Activated CD8-positive, alpha-beta memory T cell treated with anti-CD3 and anti-CD28 coated beads, Interleukin-2, amount 10 ng/mL, durations not matched to agents 7 days and 5 days (primary cell): Measurements from ENCODE around the gene KATNB1. TPM values are rescaled to one million over a fixed set of nuclear protein-coding genes. Genes with fewer than 3 reads are reported as not detected.
"Not testable (repeated sequence)": the region's sequence is repeated elsewhere in the genome, so short reads cannot be mapped to it uniquely, and the experiment has no call there.

Source experiments
- ATAC-seq: fragments of 150-1000 bp; cut with Tn5 transposase; one replicate; pipeline ENCODE4 v1.10.0; 2021; ENCODE audit warnings: moderate library complexity
- CTCF ChIA-PET: fragments of 350-600 bp; sonication (Branson Sonifier 250); formaldehyde crosslinking; loops from one replicate; lab custom pipeline; 2021; ENCODE audit warnings: antibody characterized with exemption; lab: Charles Lee
- DNase-seq: peaks from one replicate; pipeline ENCODE4 v3.0.0-alpha.2; 2020
- H3K27ac Mint-ChIP-seq: one replicate; pipeline ENCODE4 v1.8.0; 2021; ENCODE audit warnings: mild to moderate bottlenecking, mixed read lengths
- H3K27me3 Mint-ChIP-seq: one replicate; pipeline ENCODE4 v1.8.0; 2021; ENCODE audit warnings: mixed read lengths
- H3K36me3 Mint-ChIP-seq: one replicate; pipeline ENCODE4 v1.8.0; 2021; ENCODE audit warnings: mild to moderate bottlenecking, mixed read lengths
- H3K4me1 Mint-ChIP-seq: one replicate; pipeline ENCODE4 v1.8.0; 2021; ENCODE audit warnings: mixed read lengths
- H3K4me3 Mint-ChIP-seq: one replicate; pipeline ENCODE4 v1.8.0; 2021; ENCODE audit warnings: mild to moderate bottlenecking, moderate library complexity, mixed read lengths
- H3K9me3 Mint-ChIP-seq: one replicate; pipeline ENCODE4 v1.8.0; 2022; ENCODE audit warnings: low read depth, mixed read lengths
- total RNA-seq, 2 experiments: library from RNA; stranded (reverse); gene quantifications; one replicate each; pipeline ENCODE4 v1.2.3, GENCODE V29; 2021

KATNB1 gene
- total RNA-seq, 2 experiments from 2014 or later, result 41.6 to 43.9 TPM

- Mint-ChIP-seq H3K27me3 (no peaks in the 10 kb centered on the region), H3K4me1 (peaks cover under 1% of the 10 kb centered on the region), H3K4me3 (no peak overlapping the region), H3K9me3 (no peaks in the 10 kb centered on the region), H3K36me3 (no peaks in the 10 kb centered on the region), H3K27ac (no peak overlapping the region)
- ATAC-seq (no peak), DNase-seq (no peak)
- CTCF ChIA-PET, result no interaction called here
Measured at GRCh38 chr16:57744642-57744903, 9.0 kb downstream of the KATNB1 start.

GRCh38 chr16:57745768-57746167 is 10.2 kb downstream of the KATNB1 start:
- no peak overlapping the region for H3K27ac Mint-ChIP-seq
- H3K4me1 Mint-ChIP-seq, result peaks cover 7% of the 10 kb centered on the region

DNA sequence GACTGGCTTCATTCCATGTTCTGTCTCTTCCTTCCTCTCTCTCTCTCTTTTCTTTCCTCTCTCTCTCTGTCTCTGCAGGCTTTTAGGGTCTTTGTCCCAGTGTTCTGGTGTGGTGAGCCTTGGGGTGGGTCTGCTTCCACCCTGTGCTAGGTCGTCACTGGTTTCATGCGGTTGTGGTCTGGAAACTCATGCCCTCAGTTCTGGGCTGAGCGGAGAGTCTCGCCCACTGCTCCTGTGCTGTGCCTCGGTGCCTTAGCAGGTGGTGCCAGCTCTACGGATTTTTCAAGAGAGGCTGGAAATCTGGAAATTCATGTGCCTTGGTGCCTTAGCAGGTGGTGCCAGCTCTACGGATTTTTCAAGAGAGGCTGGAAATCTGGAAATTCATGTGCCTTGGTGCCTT is 10.7 kb downstream of the KATNB1 start:
- not testable (repeated sequence) for H3K4me1 Mint-ChIP-seq, H3K36me3 Mint-ChIP-seq, H3K27ac Mint-ChIP-seq, DNase-seq, H3K4me3 Mint-ChIP-seq, H3K27me3 Mint-ChIP-seq, ATAC-seq, H3K9me3 Mint-ChIP-seq
- CTCF ChIA-PET, result interaction anchor here (0.7 to 1.4 kb wide), 2 partner anchors 10 to 12 kb away, joined by 3 read pairs; partner anchors contain the start of gene KATNB1

More at GRCh38 chr16:57745768-57746167, 10.2 kb downstream of the KATNB1 start:
- H3K4me3 Mint-ChIP-seq, result no peak overlapping the region
- no peaks in the 10 kb centered on the region for H3K36me3 Mint-ChIP-seq
- no peak for ATAC-seq
- CTCF ChIA-PET, result interaction anchor here (0.7 to 1.4 kb wide), 2 partner anchors 10 to 13 kb away, joined by 3 read pairs; partner anchors contain the start of gene KATNB1
- H3K27me3 Mint-ChIP-seq, result no peaks in the 10 kb centered on the region
- DNase-seq, result no peak
- H3K9me3 Mint-ChIP-seq, result no peaks in the 10 kb centered on the region

DNA sequence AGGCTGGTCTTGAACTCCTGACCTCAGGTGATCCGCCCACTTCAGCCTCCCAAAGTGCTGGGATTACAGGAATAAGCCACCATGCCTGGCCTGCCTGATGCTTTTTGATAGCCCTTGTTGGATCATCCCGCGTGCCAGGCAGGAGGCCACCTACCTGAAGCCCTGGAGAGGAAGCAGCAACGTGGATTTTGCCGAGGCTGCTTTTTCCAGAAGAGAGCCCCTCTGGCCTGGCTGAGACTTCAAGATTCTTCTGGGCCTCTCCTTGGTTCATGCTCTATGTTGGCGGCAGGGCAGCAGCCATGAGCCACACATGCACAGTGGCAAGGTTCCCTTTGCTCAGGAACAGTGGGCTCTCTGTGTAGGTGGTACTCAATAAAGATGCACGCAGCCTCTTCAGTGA is 11.5 kb downstream of the KATNB1 start:
- H3K4me1 Mint-ChIP-seq, result peaks cover 7% of the 10 kb centered on the region
- H3K4me3 Mint-ChIP-seq, result no peak overlapping the region
- DNase-seq (no peak), ATAC-seq (no peak)
- no peak overlapping the region for H3K27ac Mint-ChIP-seq
- H3K9me3 Mint-ChIP-seq, result no peaks in the 10 kb centered on the region
- no peaks in the 10 kb centered on the region for H3K27me3 Mint-ChIP-seq
- CTCF ChIA-PET, result interaction anchor here (1.4 kb wide), 1 partner anchor 11 kb away, joined by 3 read pairs; no protein-coding TSS in a partner anchor
- no peaks in the 10 kb centered on the region for H3K36me3 Mint-ChIP-seq

DNA sequence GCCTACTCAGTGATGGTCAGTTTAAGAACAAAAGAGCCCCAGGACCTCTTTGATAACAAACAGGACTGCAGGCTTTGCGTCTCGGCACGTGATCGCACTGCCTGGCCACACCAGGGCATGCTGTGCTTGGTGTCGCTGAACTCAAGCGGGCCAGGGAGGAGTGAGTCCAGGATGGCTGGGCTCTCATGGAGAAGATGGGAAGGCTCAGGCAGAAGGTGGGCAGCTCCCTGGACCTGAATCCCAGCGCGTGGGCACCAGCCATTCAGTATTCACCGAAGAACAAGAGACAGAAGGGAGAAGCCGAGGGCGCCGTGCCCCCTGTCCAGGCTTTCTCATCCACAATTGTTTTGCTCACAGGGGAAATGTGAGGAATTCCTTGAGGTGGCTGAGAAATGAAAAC is 11.9 kb downstream of the KATNB1 start:
- CTCF ChIA-PET, result no interaction called here
- H3K27me3 Mint-ChIP-seq, result no peaks in the 10 kb centered on the region
- H3K4me3 Mint-ChIP-seq, result no peak overlapping the region
- no peaks in the 10 kb centered on the region for H3K36me3 Mint-ChIP-seq
- ATAC-seq (no peak), DNase-seq (no peak)
- peaks cover 7% of the 10 kb centered on the region for H3K4me1 Mint-ChIP-seq
- no peaks in the 10 kb centered on the region for H3K9me3 Mint-ChIP-seq
- H3K27ac Mint-ChIP-seq, result no peak overlapping the region

DNA sequence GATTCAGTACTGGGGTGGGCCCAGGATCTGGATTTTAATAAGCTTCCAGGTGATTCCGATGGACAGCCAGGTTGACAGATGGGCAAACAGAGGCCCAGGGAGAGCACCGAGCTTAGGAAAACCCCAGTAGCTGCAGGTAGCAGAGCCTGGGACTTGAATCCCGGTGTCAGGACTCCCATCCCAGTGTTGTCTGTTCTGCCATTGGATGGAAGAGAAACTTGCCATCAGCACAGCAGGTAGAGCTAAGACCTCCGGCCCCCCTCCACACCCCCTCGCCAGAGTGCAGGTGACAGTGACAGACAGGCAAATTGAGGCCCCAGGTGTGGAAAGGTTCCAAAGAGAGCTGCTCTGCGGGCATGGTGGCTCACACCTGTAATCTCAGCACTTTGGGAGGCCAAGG is 12.4 kb downstream of the KATNB1 start:
- no peak for DNase-seq
- CTCF ChIA-PET, result no interaction called here
- Mint-ChIP-seq H3K36me3 (no peaks in the 10 kb centered on the region), H3K27me3 (no peaks in the 10 kb centered on the region), H3K9me3 (no peaks in the 10 kb centered on the region), H3K27ac (no peak overlapping the region), H3K4me3 (no peak overlapping the region), H3K4me1 (peaks cover 7% of the 10 kb centered on the region)
- no peak for ATAC-seq

GRCh38 chr16:57748596-57748995 is 13.0 kb downstream of the KATNB1 start:
- no peak for DNase-seq
- Mint-ChIP-seq H3K27me3 (no peaks in the 10 kb centered on the region), H3K4me3 (no peak overlapping the region), H3K36me3 (no peaks in the 10 kb centered on the region), H3K9me3 (no peaks in the 10 kb centered on the region), H3K27ac (no peak overlapping the region), H3K4me1 (peaks cover 7% of the 10 kb centered on the region)
- no peak for ATAC-seq
- CTCF ChIA-PET, result no interaction called here

- Mint-ChIP-seq H3K4me1 (peaks cover 7% of the 10 kb centered on the region), H3K27me3 (no peaks in the 10 kb centered on the region), H3K36me3 (no peaks in the 10 kb centered on the region), H3K9me3 (no peaks in the 10 kb centered on the region), H3K27ac (no peak overlapping the region), H3K4me3 (no peak overlapping the region)
- CTCF ChIA-PET, result no interaction called here
- DNase-seq (no peak), ATAC-seq (no peak)
Measured at GRCh38 chr16:57749101-57749692, 13.6 kb downstream of the KATNB1 start.

DNA sequence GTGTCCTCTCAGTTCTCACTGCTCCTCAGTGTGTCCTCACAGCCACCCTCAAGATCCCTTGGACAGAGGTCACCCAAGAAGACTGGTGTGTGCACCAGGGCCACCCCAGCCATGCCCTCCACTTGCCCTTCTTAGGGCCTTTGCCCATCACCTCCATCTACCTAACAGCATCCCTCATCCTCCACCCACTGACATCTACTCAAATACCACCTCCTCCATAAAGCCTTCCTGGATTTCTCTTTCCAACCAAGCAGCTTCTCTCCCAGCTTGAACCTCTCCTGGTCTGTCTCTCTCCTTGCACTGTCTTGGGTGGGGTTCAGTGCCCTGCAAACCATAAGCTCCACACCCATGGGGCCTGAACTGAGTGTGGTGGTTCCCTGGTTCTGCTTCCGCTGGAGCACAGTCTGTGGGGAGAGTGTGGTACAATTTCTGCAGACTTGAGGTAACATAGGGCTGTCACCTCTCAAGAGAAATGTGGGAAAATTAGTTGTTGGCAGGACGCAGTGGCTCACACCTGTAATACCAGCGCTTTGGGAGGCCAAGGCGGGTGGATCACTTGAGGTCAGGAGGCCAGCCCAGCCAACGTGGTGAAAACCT is 14.4 kb downstream of the KATNB1 start:
- H3K27ac Mint-ChIP-seq, result no peak overlapping the region
- ATAC-seq (no peak), DNase-seq (no peak)
- peaks cover 7% of the 10 kb centered on the region for H3K4me1 Mint-ChIP-seq
- no peaks in the 10 kb centered on the region for H3K27me3 Mint-ChIP-seq
- CTCF ChIA-PET, result interaction anchor here (1.0 kb wide), 1 partner anchor 250 kb away, joined by 3 read pairs; no protein-coding TSS in a partner anchor
- no peaks in the 10 kb centered on the region for H3K36me3 Mint-ChIP-seq
- no peak overlapping the region for H3K4me3 Mint-ChIP-seq
- H3K9me3 Mint-ChIP-seq, result no peaks in the 10 kb centered on the region

- Mint-ChIP-seq H3K36me3 (no peaks in the 10 kb centered on the region), H3K27me3 (no peaks in the 10 kb centered on the region), H3K4me3 (no peak overlapping the region), H3K9me3 (no peaks in the 10 kb centered on the region), H3K27ac (no peak overlapping the region), H3K4me1 (peaks cover 7% of the 10 kb centered on the region)
- ATAC-seq (no peak), DNase-seq (no peak)
- CTCF ChIA-PET, result interaction anchor here (1.0 kb wide), 1 partner anchor 249 kb away, joined by 3 read pairs; no protein-coding TSS in a partner anchor
Measured at GRCh38 chr16:57750796-57751538, 15.4 kb downstream of the KATNB1 start.

DNA sequence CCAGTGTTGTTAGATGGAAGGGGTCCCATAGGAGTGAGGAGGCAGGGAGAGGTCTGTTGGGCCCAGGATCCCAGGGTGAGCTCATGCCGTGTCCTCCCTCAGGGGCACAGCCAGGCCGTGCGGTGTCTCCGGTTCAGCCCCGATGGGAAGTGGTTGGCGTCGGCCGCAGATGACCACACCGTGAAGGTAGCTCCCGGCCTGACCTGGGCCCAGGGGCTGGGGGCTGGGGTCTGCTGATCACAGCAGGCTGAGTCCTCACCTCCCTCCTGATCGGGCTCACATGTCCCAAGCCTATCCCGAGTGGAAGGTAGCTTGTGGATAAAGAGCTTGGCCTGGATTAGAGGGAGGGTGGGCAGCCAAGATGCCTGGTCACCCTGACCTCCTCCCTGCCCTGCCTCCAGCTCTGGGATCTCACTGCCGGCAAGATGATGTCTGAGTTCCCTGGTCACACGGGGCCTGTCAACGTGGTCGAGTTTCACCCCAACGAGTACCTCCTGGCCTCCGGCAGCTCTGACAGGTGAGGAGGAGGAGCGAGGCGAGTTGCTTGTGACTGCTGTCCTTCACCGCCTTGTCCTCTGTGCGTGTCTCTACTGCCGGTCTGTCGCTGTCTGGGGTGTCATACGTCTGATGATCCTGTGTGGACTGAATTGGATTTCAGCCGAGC is 16.1 kb downstream of the KATNB1 start:
- ATAC-seq (no peak), DNase-seq (no peak)
- Mint-ChIP-seq H3K9me3 (no peaks in the 10 kb centered on the region), H3K4me1 (peaks cover 7% of the 10 kb centered on the region), H3K27me3 (no peaks in the 10 kb centered on the region), H3K4me3 (no peak overlapping the region), H3K36me3 (no peaks in the 10 kb centered on the region), H3K27ac (no peak overlapping the region)
- CTCF ChIA-PET, result no interaction called here

DNA sequence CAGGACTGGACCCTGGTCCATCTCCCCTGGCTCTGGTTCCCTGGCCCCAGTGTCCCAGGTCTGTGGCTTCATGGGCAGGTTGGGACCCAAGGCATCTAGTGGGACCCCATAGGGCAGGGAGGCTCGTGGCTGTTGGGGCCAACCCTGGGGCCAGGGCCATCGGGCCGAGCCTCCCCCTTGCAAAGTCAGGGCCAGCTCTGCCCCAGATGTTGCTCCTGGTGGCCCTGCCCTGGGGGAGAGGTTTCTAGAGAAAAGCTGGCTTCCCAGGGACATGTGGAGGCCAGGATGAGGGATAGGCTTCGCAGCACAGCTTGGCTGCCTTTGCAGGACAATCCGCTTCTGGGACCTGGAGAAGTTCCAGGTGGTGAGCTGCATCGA is 16.6 kb downstream of the KATNB1 start:
- no peaks in the 10 kb centered on the region for H3K9me3 Mint-ChIP-seq
- no peaks in the 10 kb centered on the region for H3K36me3 Mint-ChIP-seq
- CTCF ChIA-PET, result no interaction called here
- no peak for DNase-seq
- ATAC-seq, result no peak
- no peak overlapping the region for H3K4me3 Mint-ChIP-seq
- no peaks in the 10 kb centered on the region for H3K27me3 Mint-ChIP-seq
- H3K4me1 Mint-ChIP-seq, result peaks cover 7% of the 10 kb centered on the region
- no peak overlapping the region for H3K27ac Mint-ChIP-seq

GRCh38 chr16:57752581-57753447 is 17.2 kb downstream of the KATNB1 start:
- Mint-ChIP-seq H3K36me3 (no peaks in the 10 kb centered on the region), H3K9me3 (no peaks in the 10 kb centered on the region), H3K4me3 (no peak overlapping the region), H3K27ac (no peak overlapping the region), H3K4me1 (peaks cover 8% of the 10 kb centered on the region), H3K27me3 (no peaks in the 10 kb centered on the region)
- DNase-seq (no peak), ATAC-seq (no peak)
- CTCF ChIA-PET, result no interaction called here
